H1 (cell line): ENCODE results near the gene GRK5. TPM values are rescaled to one million over a fixed set of nuclear protein-coding genes. Genes with fewer than 3 reads are reported as not detected.

ENCODE experiments used
- CTCF ChIA-PET: fragments of 300-600 bp; sonication (Branson Sonifier 250); formaldehyde crosslinking; loops from one replicate; lab custom pipeline; 2021; ENCODE audit not compliant: partially characterized antibody; lab: Charles Lee
- POLR2A ChIA-PET: fragments of 300-600 bp; sonication (Branson Sonifier 250); formaldehyde crosslinking; loops from one replicate; lab custom pipeline; 2021; ENCODE audit warnings: inconsistent platforms; ENCODE audit not compliant: partially characterized antibody; lab: Charles Lee
- DNase-seq, 2 experiments: peaks; one replicate each; pipeline versions ENCODE4 v3.0.0 to v3.0.0-alpha.2; 2010 to 2022; ENCODE audit warnings: low spot score in 2 of 2, low read depth in 1 of 2, mixed read lengths in 1 of 2
- FAIRE-seq: peaks from 2 replicates; lab custom pipeline; 2011; peaks lifted over from hg19 to GRCh38; lab: Jason Lieb, UNC
- H2AFZ ChIP-seq: 2 replicates; pipeline ENCODE4 v1.8.1; 2012; ENCODE audit warnings: low read length, inconsistent platforms
- H2AK5ac ChIP-seq: 2 replicates; pipeline ENCODE4 v1.6.1; 2013; ENCODE audit warnings: low read depth, low read length
- H2BK120ac ChIP-seq: replicated peaks from 2 replicates; pipeline ENCODE3; 2013; ENCODE audit warnings: low read depth, low read length, inconsistent platforms
- H2BK12ac ChIP-seq: 2 replicates; pipeline ENCODE4 v1.6.1; 2013; ENCODE audit warnings: low read depth, low read length
- H2BK15ac ChIP-seq: 2 replicates; pipeline ENCODE4 v1.6.1; 2013; ENCODE audit warnings: low read length
- H2BK20ac ChIP-seq: 2 replicates; pipeline ENCODE4 v1.6.1; 2013; ENCODE audit warnings: low read length
- H2BK5ac ChIP-seq: 2 replicates; pipeline ENCODE4 v1.6.1; 2013; ENCODE audit warnings: low read depth, low read length
- H3K14ac ChIP-seq: 2 replicates; pipeline ENCODE4 v1.6.1; 2013; ENCODE audit warnings: inconsistent platforms; ENCODE audit not compliant: insufficient read length
- H3K18ac ChIP-seq: 2 replicates; pipeline ENCODE4 v1.6.1; 2013; ENCODE audit warnings: low read length; ENCODE audit errors: extremely low read depth
- H3K23ac ChIP-seq: 2 replicates; pipeline ENCODE4 v1.6.1; 2013; ENCODE audit warnings: inconsistent platforms; ENCODE audit not compliant: insufficient read length
- H3K23me2 ChIP-seq: 2 replicates; pipeline ENCODE4 v1.6.1; 2013; ENCODE audit warnings: low read depth, low read length
- H3K27ac ChIP-seq: 2 replicates; pipeline ENCODE4 v1.6.1; 2011; ENCODE audit warnings: low read depth, low read length, inconsistent platforms
- H3K27me3 ChIP-seq, 4 experiments: replicated peaks in 1 of 4; 1 replicate in 1 of 4; 2 replicates in 3 of 4; pipeline versions ENCODE4 v1.6.1 to v1.8.1; 2011 to 2013; ENCODE audit warnings: low read length in 3 of 4, mild to moderate bottlenecking in 3 of 4, inconsistent platforms in 2 of 4, mixed read lengths in 2 of 4, moderate library complexity in 1 of 4; ENCODE audit not compliant: control insufficient read depth in 3 of 4, insufficient read depth in 3 of 4; ENCODE audit errors: extremely low read depth in 1 of 4
- H3K36me3 ChIP-seq, 4 experiments: 2 replicates each; pipeline versions ENCODE4 v1.6.1 to v1.8.1; 2011 to 2013; ENCODE audit warnings: mild to moderate bottlenecking in 4 of 4, low read length in 3 of 4, moderate library complexity in 2 of 4, control low read depth in 1 of 4, inconsistent platforms in 1 of 4; ENCODE audit not compliant: insufficient read depth in 4 of 4, control insufficient read depth in 2 of 4
- H3K4ac ChIP-seq: replicated peaks from 2 replicates; pipeline ENCODE3; 2013; ENCODE audit warnings: low read length, low read depth, mixed read lengths, inconsistent platforms; ENCODE audit not compliant: insufficient read length
- H3K4me1 ChIP-seq, 4 experiments: replicated peaks in 1 of 4; 1 replicate in 1 of 4; 2 replicates in 3 of 4; pipeline versions ENCODE4 v1.6.1 to v1.8.1; 2011 to 2013; ENCODE audit warnings: low read length in 3 of 4, inconsistent platforms in 2 of 4, mixed read lengths in 1 of 4; ENCODE audit not compliant: insufficient read depth in 4 of 4, control insufficient read depth in 3 of 4
- H3K4me2 ChIP-seq, 2 experiments: 2 replicates each; pipeline versions ENCODE4 v1.6.1 to v1.8.1; 2011 to 2013; ENCODE audit warnings: low read depth in 2 of 2, low read length in 2 of 2, control low read depth in 1 of 2, inconsistent platforms in 1 of 2, mild to moderate bottlenecking in 1 of 2; ENCODE audit not compliant: insufficient read depth in 1 of 2
- H3K4me3 ChIP-seq, 4 experiments: fragments of 200-600, 300-600 bp in 1 of 4; sonication (generic), shearing (Covaris generic), sonication (Bioruptor Twin) in 1 of 4; 2 replicates each; pipeline versions ENCODE4 v1.5.1 to v1.8.1; 2011 to 2016; ENCODE audit warnings: low read length in 4 of 4, low read depth in 3 of 4, control low read depth in 2 of 4, inconsistent platforms in 2 of 4, mild to moderate bottlenecking in 2 of 4, mixed read lengths in 1 of 4, moderate library complexity in 1 of 4; ENCODE audit not compliant: insufficient read depth in 2 of 4; ENCODE audit errors: extremely low read depth in 1 of 4
- H3K56ac ChIP-seq: replicated peaks from 2 replicates; pipeline ENCODE3; 2013; ENCODE audit warnings: low read depth, mild to moderate bottlenecking, mixed read lengths, low read length, inconsistent platforms; ENCODE audit not compliant: insufficient read length
- H3K79me1 ChIP-seq: 2 replicates; pipeline ENCODE4 v1.6.1; 2013; ENCODE audit warnings: low read depth, low read length, control low read depth
- H3K79me2 ChIP-seq, 2 experiments: 2 replicates each; pipeline versions ENCODE4 v1.6.1 to v1.8.1; 2012 to 2013; ENCODE audit warnings: low read length in 2 of 2, mild to moderate bottlenecking in 2 of 2, inconsistent platforms in 1 of 2; ENCODE audit not compliant: insufficient read depth in 2 of 2, control insufficient read depth in 1 of 2
- H3K9ac ChIP-seq, 4 experiments: replicated peaks in 1 of 4; 1 replicate in 1 of 4; 2 replicates in 3 of 4; pipeline versions ENCODE4 v1.6.1 to v1.8.1; 2011 to 2013; ENCODE audit warnings: low read depth in 3 of 4, low read length in 3 of 4, control low read depth in 2 of 4, mild to moderate bottlenecking in 2 of 4, moderate library complexity in 2 of 4, inconsistent platforms in 1 of 4; ENCODE audit errors: extremely low read depth in 1 of 4
- H3K9me3 ChIP-seq, 2 experiments: 2 replicates each; pipeline versions ENCODE4 v1.6.1 to v1.8.1; 2012 to 2013; ENCODE audit warnings: mild to moderate bottlenecking in 2 of 2, moderate library complexity in 2 of 2, control low read depth in 1 of 2, inconsistent platforms in 1 of 2, low read depth in 1 of 2, low read length in 1 of 2, mixed read lengths in 1 of 2; ENCODE audit not compliant: insufficient read depth in 2 of 2
- H4K20me1 ChIP-seq, 2 experiments: replicated peaks in 1 of 2; 2 replicates each; pipeline versions ENCODE3 to v1.8.1; 2011 to 2013; ENCODE audit warnings: inconsistent platforms in 2 of 2, low read length in 2 of 2, mild to moderate bottlenecking in 1 of 2; ENCODE audit not compliant: insufficient read depth in 2 of 2, control insufficient read depth in 1 of 2
- H4K5ac ChIP-seq: 2 replicates; pipeline ENCODE4 v1.6.1; 2013; ENCODE audit warnings: low read length, low read depth, mixed read lengths, inconsistent platforms; ENCODE audit not compliant: insufficient read length
- H4K8ac ChIP-seq: 2 replicates; pipeline ENCODE4 v1.8.0; 2013; ENCODE audit warnings: mild to moderate bottlenecking, moderate library complexity, low read length, inconsistent platforms; ENCODE audit not compliant: insufficient read depth; ENCODE audit errors: extremely low read depth
- H4K91ac ChIP-seq: replicated peaks from 2 replicates; pipeline ENCODE3; 2013; ENCODE audit warnings: low read length, mixed read lengths, inconsistent platforms; ENCODE audit not compliant: insufficient read length
- CBX5 ChIP-seq: fragments of 300-800, 300-1000 bp; sonication (generic); IDR thresholded peaks from 2 replicates; pipeline ENCODE4 v1.7.1; 2016; ENCODE audit warnings: antibody characterized with exemption, low read length, low read depth
- HDAC2 ChIP-seq, 2 experiments: fragments of 300-600 bp in 1 of 2; sonication (generic) in 1 of 2; IDR thresholded peaks; 2 replicates each; pipeline ENCODE4 v1.6.1; 2011 to 2012; ENCODE audit warnings: low read depth in 2 of 2, low read length in 2 of 2, mild to moderate bottlenecking in 2 of 2, moderate library complexity in 2 of 2, borderline replicate concordance in 1 of 2, inconsistent platforms in 1 of 2
- KDM1A ChIP-seq: fragments of 200-600, 300-600 bp; sonication (generic); IDR thresholded peaks from 2 replicates; pipeline ENCODE4 v1.7.1; 2016; ENCODE audit warnings: mild to moderate bottlenecking, low read length, borderline replicate concordance
- RAD21 ChIP-seq, 2 experiments: IDR thresholded peaks in 1 of 2; conservative IDR thresholded peaks in 1 of 2; 2 replicates each; pipeline ENCODE4 v1.6.1; 2011; ENCODE audit warnings: low read depth in 2 of 2, low read length in 2 of 2, improper control_type of control experiment in 1 of 2, inconsistent platforms in 1 of 2, mild to moderate bottlenecking in 1 of 2, moderate library complexity in 1 of 2
- SP1 ChIP-seq: IDR thresholded peaks from 2 replicates; pipeline ENCODE4 v1.6.1; 2011; ENCODE audit warnings: low read depth, low read length
- WGBS, 2 experiments: shearing (Covaris generic) in 1 of 2; methylation state at CpG; one replicate each; pipeline versions ENCODE4 v1.1.6 to v1.1.7; 2013 to 2015; ENCODE audit warnings: low lambda C conversion rate in 2 of 2, mixed read lengths in 2 of 2, inconsistent platforms in 1 of 2, low coverage in 1 of 2, missing lambda C conversion rate in 1 of 2; ENCODE audit not compliant: insufficient replicate concordance in 2 of 2, insufficient coverage in 1 of 2, insufficient read length in 1 of 2; ENCODE audit errors: extremely low coverage in 1 of 2, missing lambda C conversion rate in 1 of 2; 5-methylcytosine and 5-hydroxymethylcytosine counted together
- polyA plus RNA-seq, 7 experiments: library from polyadenylated mRNA; depleted of rRNA in 3 of 7; stranded (reverse) in 5 of 7; unstranded in 2 of 7; fragments of >200 nt in 5 of 7; fragments of 200-250 nt in 2 of 7; gene quantifications; 1 replicate in 5 of 7; 2 replicates in 1 of 7; 4 replicates in 1 of 7; pipeline versions ENCODE4 v1.2.1 to v1.2.3, GENCODE V29; 2011 to 2013; ENCODE audit warnings: missing spikeins in 2 of 7, mixed read lengths in 2 of 7
- total RNA-seq: library from RNA; stranded (reverse); fragmentation: NEBNext Ultra II Directional; extraction: Animal tissue kit (Norgen Biotek cat#: 25700); gene quantifications from 2 replicates; pipeline ENCODE4 v1.2.1, GENCODE V29; 2021
- TF ChIP-seq, protein P1 (sequence below), 3 experiments: IDR thresholded peaks; 1 replicate in 2 of 3; 2 replicates in 1 of 3; pipeline versions ENCODE4 v1.5.1 to v1.6.1; 2011; ENCODE audit warnings: low read length in 3 of 3, mild to moderate bottlenecking in 3 of 3, inconsistent platforms in 2 of 3, low read depth in 1 of 3, moderate library complexity in 1 of 3; ENCODE audit not compliant: insufficient read depth in 1 of 3; ENCODE audit errors: control extremely low read depth in 1 of 3
- TF ChIP-seq, protein P2 (sequence below): IDR thresholded peaks from 2 replicates; pipeline ENCODE4 v1.6.1; 2012; ENCODE audit warnings: inconsistent platforms

GRK5 gene
- total and polyA plus RNA-seq, 2 of the 8 experiments (the other 6 are each of a cell fraction or from before 2014, with no cell fraction given), result 0.54 to 2.5 TPM

DNA sequence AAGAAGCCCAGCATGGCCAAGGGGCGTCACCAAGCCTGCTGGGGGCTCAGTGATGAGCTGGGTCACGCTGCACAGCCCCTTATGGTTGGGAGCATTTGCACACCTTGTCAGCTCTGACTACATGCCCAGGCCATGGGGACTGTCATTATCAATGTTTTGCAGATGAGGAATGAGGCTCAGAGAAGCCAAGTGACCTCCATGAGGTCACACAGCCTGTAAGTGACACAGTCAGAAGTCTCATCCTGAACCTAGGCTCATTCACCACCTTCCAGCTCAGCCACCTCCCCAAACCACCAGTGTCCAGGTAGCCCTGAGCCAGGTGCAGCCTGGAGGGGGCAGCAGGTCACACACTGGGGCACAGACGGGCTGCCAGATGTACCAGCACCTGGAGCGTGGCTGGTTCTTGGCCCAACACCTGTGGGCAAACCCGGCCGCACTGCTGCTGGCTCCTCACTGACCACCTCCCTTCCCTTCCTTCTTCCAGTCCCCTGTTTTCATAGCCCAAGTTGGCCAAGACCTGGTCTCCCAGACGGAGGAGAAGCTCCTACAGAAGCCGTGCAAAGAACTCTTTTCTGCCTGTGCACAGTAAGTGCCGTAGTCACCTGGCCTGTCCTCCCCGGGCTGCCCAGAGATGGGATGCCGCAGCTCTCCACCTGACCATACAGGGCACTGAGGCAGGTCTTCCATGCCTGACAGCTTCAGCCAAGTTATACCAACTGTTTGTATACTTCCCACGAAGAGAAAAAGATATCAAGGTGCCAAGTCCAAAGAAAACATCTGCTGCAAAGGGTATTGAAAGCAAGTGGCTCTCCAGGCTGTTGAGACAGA is 215.5 kb downstream of the GRK5 start:
- H3K4me3 ChIP-seq, result no peak overlapping the region
- no peak overlapping the region for H3K23ac ChIP-seq
- no peak overlapping the region for H2BK15ac ChIP-seq
- H4K8ac ChIP-seq, result no peak overlapping the region
- no peak overlapping the region for H2BK120ac ChIP-seq
- no peaks in the 10 kb centered on the region for H3K9me3 ChIP-seq
- H3K79me1 ChIP-seq, result no peaks in the 10 kb centered on the region
- no peak overlapping the region for H2BK12ac ChIP-seq
- no peak overlapping the region for H2AK5ac ChIP-seq
- ChIA-PET CTCF (interaction anchor here (0.5 to 16.5 kb wide), 18 partner anchors 9 to 280 kb away, joined by 3 to 272 read pairs (median 4); partner anchors contain the start of gene GRK5), POLR2A (no interaction called here)
- H3K27ac ChIP-seq, result no peak overlapping the region
- H3K4ac ChIP-seq, result no peak overlapping the region
- FAIRE-seq, result no peak
- no peak overlapping the region for H2BK5ac ChIP-seq
- H3K9ac ChIP-seq, result no peak overlapping the region
- no peak overlapping the region; the same call in 1 of the 2 replicates for H2BK20ac ChIP-seq
- no peak for DNase-seq
- H4K20me1 ChIP-seq, result peaks cover 0 to 9% of the 10 kb centered on the region in 2 experiments
- peaks cover 4% of the 10 kb centered on the region; the same call in 1 of the 2 replicates for H3K23me2 ChIP-seq
- H3K79me2 ChIP-seq, result no peaks in the 10 kb centered on the region
- H2AFZ ChIP-seq, result no peak overlapping the region
- no peaks in the 10 kb centered on the region for H3K27me3 ChIP-seq
- peaks cover 0 to 11% (median 7%) of the 10 kb centered on the region in 4 experiments; a peak in 6 of 7 replicates for H3K4me1 ChIP-seq
- H4K5ac ChIP-seq, result no peak overlapping the region
- no peaks in the 10 kb centered on the region; a peak in 1 of 8 replicates for H3K36me3 ChIP-seq
- H3K56ac ChIP-seq, result no peak overlapping the region
- peak overlapping the region in 1 of 2 experiments; percentile 40; a peak in 1 of 4 replicates for H3K4me2 ChIP-seq
- 90% methylated on average over 12 of the region's 12 CpGs; no CpG with 5 or more reads in 1 of the 2 experiments for WGBS, 2 experiments
- no peak overlapping the region for H3K18ac ChIP-seq
- no peak overlapping the region for H4K91ac ChIP-seq
- TF ChIP-seq KDM1A, result peak; percentile 72; the same call in 1 of the 2 replicates
- peak in 1 of 2 experiments; percentile 28; a peak in 2 of 4 replicates for TF ChIP-seq RAD21 (IDR thresholded peaks at IDR 0.05 in 1 of 2, conservative IDR thresholded peaks at IDR 0.05 in 1 of 2; ENCODE audit: low read depth in 2 of 2, low read length in 2 of 2)
- no peak for TF ChIP-seq CBX5
- TF ChIP-seq, protein P1, sequence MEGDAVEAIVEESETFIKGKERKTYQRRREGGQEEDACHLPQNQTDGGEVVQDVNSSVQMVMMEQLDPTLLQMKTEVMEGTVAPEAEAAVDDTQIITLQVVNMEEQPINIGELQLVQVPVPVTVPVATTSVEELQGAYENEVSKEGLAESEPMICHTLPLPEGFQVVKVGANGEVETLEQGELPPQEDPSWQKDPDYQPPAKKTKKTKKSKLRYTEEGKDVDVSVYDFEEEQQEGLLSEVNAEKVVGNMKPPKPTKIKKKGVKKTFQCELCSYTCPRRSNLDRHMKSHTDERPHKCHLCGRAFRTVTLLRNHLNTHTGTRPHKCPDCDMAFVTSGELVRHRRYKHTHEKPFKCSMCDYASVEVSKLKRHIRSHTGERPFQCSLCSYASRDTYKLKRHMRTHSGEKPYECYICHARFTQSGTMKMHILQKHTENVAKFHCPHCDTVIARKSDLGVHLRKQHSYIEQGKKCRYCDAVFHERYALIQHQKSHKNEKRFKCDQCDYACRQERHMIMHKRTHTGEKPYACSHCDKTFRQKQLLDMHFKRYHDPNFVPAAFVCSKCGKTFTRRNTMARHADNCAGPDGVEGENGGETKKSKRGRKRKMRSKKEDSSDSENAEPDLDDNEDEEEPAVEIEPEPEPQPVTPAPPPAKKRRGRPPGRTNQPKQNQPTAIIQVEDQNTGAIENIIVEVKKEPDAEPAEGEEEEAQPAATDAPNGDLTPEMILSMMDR (IDR thresholded peaks at IDR 0.05; ENCODE audit: control extremely low read depth in 1 of 3, insufficient read depth in 1 of 3, low read depth in 1 of 3, low read length in 3 of 3), result peak; percentile 25 to 40 (median 27)
- TF ChIP-seq, protein P2, sequence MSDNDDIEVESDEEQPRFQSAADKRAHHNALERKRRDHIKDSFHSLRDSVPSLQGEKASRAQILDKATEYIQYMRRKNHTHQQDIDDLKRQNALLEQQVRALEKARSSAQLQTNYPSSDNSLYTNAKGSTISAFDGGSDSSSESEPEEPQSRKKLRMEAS, result no peak
- peak in 1 of 2 experiments; percentile 38; a peak in 1 of 4 replicates for TF ChIP-seq HDAC2 (IDR thresholded peaks at IDR 0.05; ENCODE audit: borderline replicate concordance in 1 of 2, low read depth in 2 of 2, low read length in 2 of 2)
- no peak for TF ChIP-seq SP1
- no peak overlapping the region for H3K14ac ChIP-seq
